H1 (cell line): ENCODE results near the gene P3H3. TPM values are rescaled to one million over a fixed set of nuclear protein-coding genes. Genes with fewer than 3 reads are reported as not detected.

Source experiments
- CTCF ChIA-PET: fragments of 300-600 bp; sonication (Branson Sonifier 250); formaldehyde crosslinking; loops from one replicate; lab custom pipeline; 2021; ENCODE audit not compliant: partially characterized antibody; lab: Charles Lee
- POLR2A ChIA-PET: fragments of 300-600 bp; sonication (Branson Sonifier 250); formaldehyde crosslinking; loops from one replicate; lab custom pipeline; 2021; ENCODE audit warnings: inconsistent platforms; ENCODE audit not compliant: partially characterized antibody; lab: Charles Lee
- DNase-seq, 2 experiments: peaks; one replicate each; pipeline versions ENCODE4 v3.0.0 to v3.0.0-alpha.2; 2010 to 2022; ENCODE audit warnings: low spot score in 2 of 2, low read depth in 1 of 2, mixed read lengths in 1 of 2
- FAIRE-seq: peaks from 2 replicates; lab custom pipeline; 2011; peaks lifted over from hg19 to GRCh38; lab: Jason Lieb, UNC
- H2AFZ ChIP-seq: 2 replicates; pipeline ENCODE4 v1.8.1; 2012; ENCODE audit warnings: low read length, inconsistent platforms
- H2AK5ac ChIP-seq: 2 replicates; pipeline ENCODE4 v1.6.1; 2013; ENCODE audit warnings: low read depth, low read length
- H2BK120ac ChIP-seq: replicated peaks from 2 replicates; pipeline ENCODE3; 2013; ENCODE audit warnings: low read depth, low read length, inconsistent platforms
- H2BK12ac ChIP-seq: 2 replicates; pipeline ENCODE4 v1.6.1; 2013; ENCODE audit warnings: low read depth, low read length
- H2BK15ac ChIP-seq: 2 replicates; pipeline ENCODE4 v1.6.1; 2013; ENCODE audit warnings: low read length
- H2BK20ac ChIP-seq: 2 replicates; pipeline ENCODE4 v1.6.1; 2013; ENCODE audit warnings: low read length
- H2BK5ac ChIP-seq: 2 replicates; pipeline ENCODE4 v1.6.1; 2013; ENCODE audit warnings: low read depth, low read length
- H3K14ac ChIP-seq: 2 replicates; pipeline ENCODE4 v1.6.1; 2013; ENCODE audit warnings: inconsistent platforms; ENCODE audit not compliant: insufficient read length
- H3K18ac ChIP-seq: 2 replicates; pipeline ENCODE4 v1.6.1; 2013; ENCODE audit warnings: low read length; ENCODE audit errors: extremely low read depth
- H3K23ac ChIP-seq: 2 replicates; pipeline ENCODE4 v1.6.1; 2013; ENCODE audit warnings: inconsistent platforms; ENCODE audit not compliant: insufficient read length
- H3K23me2 ChIP-seq: 2 replicates; pipeline ENCODE4 v1.6.1; 2013; ENCODE audit warnings: low read depth, low read length
- H3K27ac ChIP-seq: 2 replicates; pipeline ENCODE4 v1.6.1; 2011; ENCODE audit warnings: low read depth, low read length, inconsistent platforms
- H3K27me3 ChIP-seq, 4 experiments: replicated peaks in 1 of 4; 1 replicate in 1 of 4; 2 replicates in 3 of 4; pipeline versions ENCODE4 v1.6.1 to v1.8.1; 2011 to 2013; ENCODE audit warnings: low read length in 3 of 4, mild to moderate bottlenecking in 3 of 4, inconsistent platforms in 2 of 4, mixed read lengths in 2 of 4, moderate library complexity in 1 of 4; ENCODE audit not compliant: control insufficient read depth in 3 of 4, insufficient read depth in 3 of 4; ENCODE audit errors: extremely low read depth in 1 of 4
- H3K36me3 ChIP-seq, 4 experiments: 2 replicates each; pipeline versions ENCODE4 v1.6.1 to v1.8.1; 2011 to 2013; ENCODE audit warnings: mild to moderate bottlenecking in 4 of 4, low read length in 3 of 4, moderate library complexity in 2 of 4, control low read depth in 1 of 4, inconsistent platforms in 1 of 4; ENCODE audit not compliant: insufficient read depth in 4 of 4, control insufficient read depth in 2 of 4
- H3K4ac ChIP-seq: replicated peaks from 2 replicates; pipeline ENCODE3; 2013; ENCODE audit warnings: low read length, low read depth, mixed read lengths, inconsistent platforms; ENCODE audit not compliant: insufficient read length
- H3K4me1 ChIP-seq, 4 experiments: replicated peaks in 1 of 4; 1 replicate in 1 of 4; 2 replicates in 3 of 4; pipeline versions ENCODE4 v1.6.1 to v1.8.1; 2011 to 2013; ENCODE audit warnings: low read length in 3 of 4, inconsistent platforms in 2 of 4, mixed read lengths in 1 of 4; ENCODE audit not compliant: insufficient read depth in 4 of 4, control insufficient read depth in 3 of 4
- H3K4me2 ChIP-seq, 2 experiments: 2 replicates each; pipeline versions ENCODE4 v1.6.1 to v1.8.1; 2011 to 2013; ENCODE audit warnings: low read depth in 2 of 2, low read length in 2 of 2, control low read depth in 1 of 2, inconsistent platforms in 1 of 2, mild to moderate bottlenecking in 1 of 2; ENCODE audit not compliant: insufficient read depth in 1 of 2
- H3K4me3 ChIP-seq, 4 experiments: fragments of 200-600, 300-600 bp in 1 of 4; sonication (generic), shearing (Covaris generic), sonication (Bioruptor Twin) in 1 of 4; 2 replicates each; pipeline versions ENCODE4 v1.5.1 to v1.8.1; 2011 to 2016; ENCODE audit warnings: low read length in 4 of 4, low read depth in 3 of 4, control low read depth in 2 of 4, inconsistent platforms in 2 of 4, mild to moderate bottlenecking in 2 of 4, mixed read lengths in 1 of 4, moderate library complexity in 1 of 4; ENCODE audit not compliant: insufficient read depth in 2 of 4; ENCODE audit errors: extremely low read depth in 1 of 4
- H3K56ac ChIP-seq: replicated peaks from 2 replicates; pipeline ENCODE3; 2013; ENCODE audit warnings: low read depth, mild to moderate bottlenecking, mixed read lengths, low read length, inconsistent platforms; ENCODE audit not compliant: insufficient read length
- H3K79me1 ChIP-seq: 2 replicates; pipeline ENCODE4 v1.6.1; 2013; ENCODE audit warnings: low read depth, low read length, control low read depth
- H3K79me2 ChIP-seq, 2 experiments: 2 replicates each; pipeline versions ENCODE4 v1.6.1 to v1.8.1; 2012 to 2013; ENCODE audit warnings: low read length in 2 of 2, mild to moderate bottlenecking in 2 of 2, inconsistent platforms in 1 of 2; ENCODE audit not compliant: insufficient read depth in 2 of 2, control insufficient read depth in 1 of 2
- H3K9ac ChIP-seq, 4 experiments: replicated peaks in 1 of 4; 1 replicate in 1 of 4; 2 replicates in 3 of 4; pipeline versions ENCODE4 v1.6.1 to v1.8.1; 2011 to 2013; ENCODE audit warnings: low read depth in 3 of 4, low read length in 3 of 4, control low read depth in 2 of 4, mild to moderate bottlenecking in 2 of 4, moderate library complexity in 2 of 4, inconsistent platforms in 1 of 4; ENCODE audit errors: extremely low read depth in 1 of 4
- H3K9me3 ChIP-seq, 2 experiments: 2 replicates each; pipeline versions ENCODE4 v1.6.1 to v1.8.1; 2012 to 2013; ENCODE audit warnings: mild to moderate bottlenecking in 2 of 2, moderate library complexity in 2 of 2, control low read depth in 1 of 2, inconsistent platforms in 1 of 2, low read depth in 1 of 2, low read length in 1 of 2, mixed read lengths in 1 of 2; ENCODE audit not compliant: insufficient read depth in 2 of 2
- H4K20me1 ChIP-seq, 2 experiments: replicated peaks in 1 of 2; 2 replicates each; pipeline versions ENCODE3 to v1.8.1; 2011 to 2013; ENCODE audit warnings: inconsistent platforms in 2 of 2, low read length in 2 of 2, mild to moderate bottlenecking in 1 of 2; ENCODE audit not compliant: insufficient read depth in 2 of 2, control insufficient read depth in 1 of 2
- H4K5ac ChIP-seq: 2 replicates; pipeline ENCODE4 v1.6.1; 2013; ENCODE audit warnings: low read length, low read depth, mixed read lengths, inconsistent platforms; ENCODE audit not compliant: insufficient read length
- H4K8ac ChIP-seq: 2 replicates; pipeline ENCODE4 v1.8.0; 2013; ENCODE audit warnings: mild to moderate bottlenecking, moderate library complexity, low read length, inconsistent platforms; ENCODE audit not compliant: insufficient read depth; ENCODE audit errors: extremely low read depth
- H4K91ac ChIP-seq: replicated peaks from 2 replicates; pipeline ENCODE3; 2013; ENCODE audit warnings: low read length, mixed read lengths, inconsistent platforms; ENCODE audit not compliant: insufficient read length
- SRF ChIP-seq: IDR thresholded peaks from 2 replicates; pipeline ENCODE4 v1.6.1; 2011; ENCODE audit warnings: mild to moderate bottlenecking, low read depth, low read length, moderate library complexity
- WGBS, 2 experiments: shearing (Covaris generic) in 1 of 2; methylation state at CpG; one replicate each; pipeline versions ENCODE4 v1.1.6 to v1.1.7; 2013 to 2015; ENCODE audit warnings: low lambda C conversion rate in 2 of 2, mixed read lengths in 2 of 2, inconsistent platforms in 1 of 2, low coverage in 1 of 2, missing lambda C conversion rate in 1 of 2; ENCODE audit not compliant: insufficient replicate concordance in 2 of 2, insufficient coverage in 1 of 2, insufficient read length in 1 of 2; ENCODE audit errors: extremely low coverage in 1 of 2, missing lambda C conversion rate in 1 of 2; 5-methylcytosine and 5-hydroxymethylcytosine counted together
- polyA plus RNA-seq, 7 experiments: library from polyadenylated mRNA; depleted of rRNA in 3 of 7; stranded (reverse) in 5 of 7; unstranded in 2 of 7; fragments of >200 nt in 5 of 7; fragments of 200-250 nt in 2 of 7; gene quantifications; 1 replicate in 5 of 7; 2 replicates in 1 of 7; 4 replicates in 1 of 7; pipeline versions ENCODE4 v1.2.1 to v1.2.3, GENCODE V29; 2011 to 2013; ENCODE audit warnings: missing spikeins in 2 of 7, mixed read lengths in 2 of 7
- total RNA-seq: library from RNA; stranded (reverse); fragmentation: NEBNext Ultra II Directional; extraction: Animal tissue kit (Norgen Biotek cat#: 25700); gene quantifications from 2 replicates; pipeline ENCODE4 v1.2.1, GENCODE V29; 2021
- TF ChIP-seq, protein P1 (sequence below), 3 experiments: IDR thresholded peaks; 1 replicate in 2 of 3; 2 replicates in 1 of 3; pipeline versions ENCODE4 v1.5.1 to v1.6.1; 2011; ENCODE audit warnings: low read length in 3 of 3, mild to moderate bottlenecking in 3 of 3, inconsistent platforms in 2 of 3, low read depth in 1 of 3, moderate library complexity in 1 of 3; ENCODE audit not compliant: insufficient read depth in 1 of 3; ENCODE audit errors: control extremely low read depth in 1 of 3

The P3H3 gene
- total and polyA plus RNA-seq, 2 of the 8 experiments (the other 6 are each of a cell fraction or from before 2014, with no cell fraction given) = 22.9 to 43.5 TPM

DNA sequence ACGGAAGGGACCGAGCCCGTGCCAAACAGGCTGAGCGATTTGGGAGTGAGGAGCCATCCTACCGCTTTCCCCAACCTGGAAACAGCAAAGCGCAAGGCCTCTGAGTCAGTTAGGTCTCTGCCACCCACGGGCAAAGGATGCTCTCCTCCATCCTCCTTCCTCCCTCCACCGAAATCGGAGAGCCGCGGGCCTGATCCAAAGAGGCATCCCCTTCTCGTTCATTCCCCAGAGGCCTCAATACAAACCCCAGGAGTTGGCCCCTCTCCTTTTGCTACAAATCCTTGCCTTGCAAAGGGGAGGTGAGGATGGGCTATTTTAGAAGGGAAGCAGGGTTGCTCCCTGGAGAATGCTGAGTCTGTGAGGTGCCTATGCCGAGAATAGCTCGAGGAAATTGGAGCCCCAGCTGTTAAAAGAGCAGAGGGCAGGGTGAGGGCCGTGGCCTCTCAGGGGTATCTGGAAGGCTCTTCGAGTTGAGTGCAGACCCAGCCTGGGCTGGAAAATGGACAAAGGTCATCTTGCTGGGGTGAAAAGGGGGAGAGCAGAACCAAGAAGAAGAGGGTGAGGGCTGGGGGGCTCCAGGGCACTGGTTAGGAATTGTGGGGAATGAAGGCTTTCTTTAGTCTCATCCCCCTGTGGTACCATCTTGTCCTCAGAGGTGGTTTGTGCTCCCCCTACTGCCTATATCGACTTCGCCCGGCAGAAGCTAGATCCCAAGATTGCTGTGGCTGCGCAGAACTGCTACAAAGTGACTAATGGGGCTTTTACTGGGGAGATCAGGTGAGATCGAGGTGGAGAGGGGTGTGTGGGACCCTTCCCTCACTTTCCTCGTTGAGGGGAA, 40.2 kb downstream of the P3H3 start:
- Histone ChIP-seq H3K36me3 (peaks cover 8 to 44% (median 22%) of the 10 kb centered on the region in 4 experiments), H3K27ac (peak overlapping the region; percentile 71; the same call in 1 of the 2 replicates), H3K14ac (no peak overlapping the region), H3K18ac (peak overlapping the region; percentile 85; the same call in 1 of the 2 replicates), H3K9me3 (no peaks in the 10 kb centered on the region), H3K79me1 (0 out of 2 replicates have a peak, but pooled peaks cover 4% of the 10 kb centered on the region), H3K27me3 (no peaks in the 10 kb centered on the region), H4K5ac (peak overlapping the region; percentile 32), H2AK5ac (no peak overlapping the region), H3K4me1 (peaks cover 7 to 48% (median 25%) of the 10 kb centered on the region in 4 experiments), H3K4me3 (peak overlapping the region; percentile 84 to 98 (median 86)), H3K23me2 (peaks cover 21% of the 10 kb centered on the region), H4K91ac (peak overlapping the region; percentile 0), H3K4me2 (peak overlapping the region; percentile 93 to 94), H3K79me2 (peaks cover 0 to 22% of the 10 kb centered on the region in 2 experiments; a peak in 2 of 4 replicates), H2BK5ac (peak overlapping the region; percentile 73; the same call in 1 of the 2 replicates), H2BK15ac (no peak overlapping the region), H4K20me1 (peaks cover 25 to 30% of the 10 kb centered on the region in 2 experiments), H4K8ac (no peak overlapping the region), H3K4ac (peak overlapping the region; percentile 92), H3K9ac (peak overlapping the region; percentile 60 to 85 (median 82)), H2BK12ac (no peak overlapping the region), H3K56ac (peak overlapping the region; percentile 74), H2BK120ac (peak overlapping the region; percentile 61), H2BK20ac (no peak overlapping the region), H2AFZ (no peak overlapping the region), H3K23ac (no peak overlapping the region)
- CTCF ChIA-PET = interaction anchor here (0.7 to 10.4 kb wide), 35 partner anchors 12 to 248 kb away, joined by 3 to 216 read pairs (median 7); partner anchors contain the start of genes C12orf57, CDCA3, GNB3 and LRRC23
- FAIRE-seq (no peak), DNase-seq (peak in 1 of 2 experiments; percentile 52)
- POLR2A ChIA-PET = interaction anchor here (0.5 to 18.9 kb wide), 47 partner anchors 8 to 336 kb away, joined by 3 to 588 read pairs (median 4); partner anchors contain the start of genes ATN1, C12orf57, CD4 and CDCA3
- 14% methylated on average over 22 of the region's 22 CpGs; no CpG with 5 or more reads in 1 of the 2 experiments for WGBS, 2 experiments
- TF ChIP-seq, protein P1, sequence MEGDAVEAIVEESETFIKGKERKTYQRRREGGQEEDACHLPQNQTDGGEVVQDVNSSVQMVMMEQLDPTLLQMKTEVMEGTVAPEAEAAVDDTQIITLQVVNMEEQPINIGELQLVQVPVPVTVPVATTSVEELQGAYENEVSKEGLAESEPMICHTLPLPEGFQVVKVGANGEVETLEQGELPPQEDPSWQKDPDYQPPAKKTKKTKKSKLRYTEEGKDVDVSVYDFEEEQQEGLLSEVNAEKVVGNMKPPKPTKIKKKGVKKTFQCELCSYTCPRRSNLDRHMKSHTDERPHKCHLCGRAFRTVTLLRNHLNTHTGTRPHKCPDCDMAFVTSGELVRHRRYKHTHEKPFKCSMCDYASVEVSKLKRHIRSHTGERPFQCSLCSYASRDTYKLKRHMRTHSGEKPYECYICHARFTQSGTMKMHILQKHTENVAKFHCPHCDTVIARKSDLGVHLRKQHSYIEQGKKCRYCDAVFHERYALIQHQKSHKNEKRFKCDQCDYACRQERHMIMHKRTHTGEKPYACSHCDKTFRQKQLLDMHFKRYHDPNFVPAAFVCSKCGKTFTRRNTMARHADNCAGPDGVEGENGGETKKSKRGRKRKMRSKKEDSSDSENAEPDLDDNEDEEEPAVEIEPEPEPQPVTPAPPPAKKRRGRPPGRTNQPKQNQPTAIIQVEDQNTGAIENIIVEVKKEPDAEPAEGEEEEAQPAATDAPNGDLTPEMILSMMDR (IDR thresholded peaks at IDR 0.05; ENCODE audit: control extremely low read depth in 1 of 3, insufficient read depth in 1 of 3, low read depth in 1 of 3, low read length in 3 of 3) = peak in 1 of 3 experiments; percentile 28; a peak in 1 of 4 replicates
- TF ChIP-seq SRF = no peak
